HepG2 (cell line): ENCODE data around the gene ZCCHC24. TPM values are rescaled to one million over a fixed set of nuclear protein-coding genes. Genes with fewer than 3 reads are reported as not detected.

ENCODE experiments used
- ATAC-seq: fragments of 200-7000 bp; cut with Tn5 transposase; 3 replicates; pipeline ENCODE4 v1.9.1; 2020; ENCODE audit warnings: mild to moderate bottlenecking, moderate library complexity
- BruUV-seq: library from RNA; stranded (reverse); fragments of 400-500 nt; replicated peaks from 2 replicates; lab custom pipeline; 2021; lab: Mats Ljungman, UMichigan
- CTCF ChIA-PET: fragments of 300-600 bp; formaldehyde crosslinking; extraction: SDS; loops from one replicate; lab custom pipeline; 2021; ENCODE audit warnings: low total read pairs, inconsistent platforms, low intra/inter-chr PET ratio; lab: Yijun Ruan, JAX
- POLR2A ChIA-PET: fragments of 350-600 bp; sonication (Branson Sonifier 250); formaldehyde crosslinking; loops from one replicate; lab custom pipeline; 2020; ENCODE audit warnings: antibody characterized with exemption, inconsistent platforms; lab: Yijun Ruan, JAX
- DNase-seq: peaks from one replicate; pipeline ENCODE4 v3.0.0-alpha.2; 2015; ENCODE audit warnings: low spot score
- FAIRE-seq: peaks from 3 replicates; lab custom pipeline; 2011; peaks lifted over from hg19 to GRCh38; lab: Jason Lieb, UNC
- H2AFZ ChIP-seq: one replicate; pipeline ENCODE4 v1.6.1; 2011; ENCODE audit warnings: low read length, inconsistent platforms
- H3K27ac ChIP-seq: fragments of 300-600 bp; 3 replicates; pipeline ENCODE4 v1.8.0; 2011; ENCODE audit warnings: mixed run types, mild to moderate bottlenecking, mixed read lengths, low read length, inconsistent platforms; ENCODE audit not compliant: insufficient read depth; ENCODE audit errors: extremely low read length
- H3K27me3 ChIP-seq, 2 experiments: fragments of 200-600 bp in 1 of 2; 2 replicates in 1 of 2; 3 replicates in 1 of 2; pipeline versions ENCODE4 v1.6.0 to v1.8.0; 2011; ENCODE audit warnings: low read length in 2 of 2, mild to moderate bottlenecking in 2 of 2, moderate library complexity in 2 of 2, inconsistent platforms in 1 of 2; ENCODE audit not compliant: insufficient read depth in 2 of 2, control insufficient read depth in 1 of 2
- H3K36me3 ChIP-seq, 2 experiments: fragments of 200-600 bp in 1 of 2; replicated peaks in 1 of 2; 2 replicates in 1 of 2; 3 replicates in 1 of 2; pipeline versions ENCODE4 v1.5.1 to v1.8.0; 2011; ENCODE audit warnings: low read length in 2 of 2, inconsistent platforms in 1 of 2; ENCODE audit not compliant: insufficient read depth in 2 of 2, control insufficient read depth in 1 of 2
- H3K4me1 ChIP-seq: 2 replicates; pipeline ENCODE4 v1.5.1; 2012; ENCODE audit warnings: low read length, inconsistent platforms; ENCODE audit not compliant: insufficient read depth
- H3K4me2 ChIP-seq: 2 replicates; pipeline ENCODE4 v1.6.0; 2011; ENCODE audit warnings: low read depth, low read length, inconsistent platforms
- H3K4me3 ChIP-seq, 3 experiments: fragments of 200-600 bp in 1 of 3; sonication (generic), shearing (Covaris generic) in 1 of 3; replicated peaks in 1 of 3; 2 replicates each; pipeline ENCODE4 v1.5.1; 2011 to 2016; ENCODE audit warnings: low read length in 3 of 3, inconsistent platforms in 2 of 3, low read depth in 2 of 3, mild to moderate bottlenecking in 2 of 3, control low read depth in 1 of 3, mixed read lengths in 1 of 3; ENCODE audit not compliant: insufficient read depth in 1 of 3
- H3K79me2 ChIP-seq: one replicate; pipeline ENCODE4 v1.6.1; 2011; ENCODE audit warnings: low read length, inconsistent platforms; ENCODE audit not compliant: insufficient read depth
- H3K9ac ChIP-seq: 2 replicates; pipeline ENCODE4 v1.6.0; 2011; ENCODE audit warnings: mild to moderate bottlenecking, low read depth, low read length, inconsistent platforms; ENCODE audit not compliant: insufficient read depth
- H3K9me3 ChIP-seq: 2 replicates; pipeline ENCODE4 v1.5.1; 2012; ENCODE audit warnings: mild to moderate bottlenecking, low read length
- H4K20me1 ChIP-seq: 2 replicates; pipeline ENCODE4 v1.6.0; 2011; ENCODE audit warnings: inconsistent platforms, mild to moderate bottlenecking, low read length, moderate library complexity; ENCODE audit not compliant: insufficient read depth
- KDM4B ChIP-seq: sonication (generic); formaldehyde crosslinking; IDR thresholded peaks from 2 replicates; pipeline ENCODE4 v1.4.0; 2020; ENCODE audit warnings: missing genetic modification reagents
- ZBTB43 ChIP-seq: sonication (generic); formaldehyde crosslinking; conservative IDR thresholded peaks from 2 replicates; pipeline ENCODE4 v1.4.0; 2020; ENCODE audit warnings: missing genetic modification reagents
- ZNF136 ChIP-seq: sonication (generic); formaldehyde crosslinking; IDR thresholded peaks from 2 replicates; pipeline ENCODE4 v1.8.1; 2022; ENCODE audit warnings: low read depth, mild to moderate bottlenecking, moderate library complexity, missing genetic modification reagents
- ZNF282 ChIP-seq: fragments of 450-650 bp; IDR thresholded peaks from 2 replicates; pipeline ENCODE4 v1.6.1; 2018; ENCODE audit not compliant: partially characterized antibody
- ZNF556 ChIP-seq: sonication (generic); formaldehyde crosslinking; IDR thresholded peaks from 2 replicates; pipeline ENCODE4 v1.4.0; 2020; ENCODE audit warnings: mild to moderate bottlenecking, missing genetic modification reagents, borderline replicate concordance
- ZNF615 ChIP-seq: sonication (generic); formaldehyde crosslinking; IDR thresholded peaks from 2 replicates; pipeline ENCODE4 v1.5.0; 2020; ENCODE audit warnings: mild to moderate bottlenecking, missing genetic modification reagents, borderline replicate concordance
- WGBS: methylation state at CpG from one replicate; pipeline ENCODE4 v1.1.6; 2017; ENCODE audit warnings: low lambda C conversion rate; 5-methylcytosine and 5-hydroxymethylcytosine counted together
- in situ Hi-C: cut with HindIII; loops from 2 replicates; pipeline ENCODE4 v1.10.0; 2017; ENCODE audit warnings: low pct_unique_long_range_greater_than_20kb; ENCODE audit not compliant: extremely low pct_ligation_motif_present
- intact Hi-C: fragments of 100-400 bp; cut with micrococcal nuclease; formaldehyde crosslinking; loops from one replicate; pipeline ENCODE4 v1.10.0; 2022; ENCODE audit not compliant: unreplicated experiment
- polyA plus RNA-seq, 8 experiments: library from polyadenylated mRNA; depleted of rRNA in 3 of 8; stranded (reverse) in 7 of 8; unstranded in 1 of 8; fragments of >200 nt; fragmentation: Illumina TruSeq in 4 of 8; extraction: Trizol in 4 of 8; gene quantifications; 2 replicates each; pipeline versions ENCODE4 v1.2.1 to v1.2.3, GENCODE V29; 2011 to 2016; ENCODE audit warnings: low read depth in 4 of 8, missing spikeins in 1 of 8, mixed read lengths in 1 of 8; ENCODE audit not compliant: insufficient read depth in 1 of 8
- total RNA-seq, 5 experiments: library from RNA; depleted of rRNA; stranded (reverse); fragments of >200 nt; fragmentation: Illumina TruSeq; extraction: Trizol; gene quantifications; 2 replicates each; pipeline ENCODE4 v1.2.3, GENCODE V29; 2016; ENCODE audit warnings: low read depth in 1 of 5

Gene ZCCHC24
- total and polyA plus RNA-seq, 2 of the 13 experiments (the other 11 are each of a cell fraction or from before 2014, with no cell fraction given): 3.1 to 7.9 TPM

GRCh38 chr10:79488336-79488735 lies 42.9 kb upstream of the ZCCHC24 start:
- Histone ChIP-seq H3K4me2 (no peak overlapping the region), H2AFZ (no peak overlapping the region), H3K9me3 (no peaks in the 10 kb centered on the region), H3K27me3 (peaks cover 3 to 35% of the 10 kb centered on the region in 2 experiments; a peak in 3 of 5 replicates), H3K79me2 (no peaks in the 10 kb centered on the region), H3K4me3 (no peak overlapping the region), H3K4me1 (no peaks in the 10 kb centered on the region), H3K9ac (no peak overlapping the region), H3K36me3 (no peaks in the 10 kb centered on the region), H4K20me1 (no peaks in the 10 kb centered on the region), H3K27ac (no peak overlapping the region)
- DNase-seq (no peak), FAIRE-seq (no peak), ATAC-seq (no peak)
- 46% methylated on average over 5 of the region's 5 CpGs for WGBS
- TF ChIP-seq ZNF556 (CRISPR knock-in tag): no peak
- TF ChIP-seq KDM4B (CRISPR knock-in tag): no peak
- no peak for TF ChIP-seq ZNF615
- no peak for TF ChIP-seq ZBTB43 (CRISPR knock-in tag)
- no peak for TF ChIP-seq ZNF136 (CRISPR knock-in tag)
- no peak for TF ChIP-seq ZNF282
- CTCF ChIA-PET: interaction anchor here (2.6 to 2.9 kb wide), 2 partner anchors 87 to 113 kb away, joined by 23 to 45 read pairs; no protein-coding TSS in a partner anchor
- intact Hi-C loops: loop anchor here (1.0 kb wide), 1 partner anchor 88 kb away; no protein-coding TSS in a partner anchor
- BruUV-seq: no TSS peak
- POLR2A ChIA-PET: interaction anchor here (1.2 kb wide), 1 partner anchor 114 kb away, joined by 4 read pairs; no protein-coding TSS in a partner anchor
- in situ Hi-C loops: loop anchor here (5.0 kb wide), 1 partner anchor 111 kb away; no protein-coding TSS in a partner anchor
